Measurements from ENCODE around the gene APLF. TPM values are rescaled to one million over a fixed set of nuclear protein-coding genes. Genes with fewer than 3 reads are reported as not detected.
"Not testable (repeated sequence)": the region's sequence is repeated elsewhere in the genome, so short reads cannot be mapped to it uniquely, and the experiment has no call there.

The APLF gene
- total RNA-seq, 1 donor from 2014 or later, result 10.0 TPM

- DNase-seq, result peak; percentile 72
Measured at GRCh38 chr2:68441179-68441993, 26.0 kb upstream of the APLF start.

DNA sequence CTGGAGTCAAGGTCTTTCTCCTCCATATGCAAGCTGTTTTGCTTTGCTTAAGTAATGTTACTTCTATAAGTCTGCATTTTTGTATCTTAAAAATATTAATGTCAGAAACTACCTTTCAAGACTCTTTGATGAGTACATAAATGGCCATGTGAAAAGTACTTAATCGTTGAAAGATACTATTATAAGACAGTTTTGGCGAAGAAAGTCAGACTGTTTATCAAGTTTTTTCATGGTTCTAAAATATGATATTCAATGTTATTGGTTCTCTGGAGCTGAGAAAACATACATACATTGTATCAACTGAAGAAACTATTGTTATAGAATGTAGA, 25.4 kb upstream of the APLF start:
- DNase-seq, result no peak

- not testable (repeated sequence) for DNase-seq
Measured at GRCh38 chr2:68446425-68446824, 21.0 kb upstream of the APLF start.

- DNase-seq, result no peak
Measured at GRCh38 chr2:68447118-68447517, 20.3 kb upstream of the APLF start.

GRCh38 chr2:68448671-68449653, 18.4 kb upstream of the APLF start:
- DNase-seq, result no peak

GRCh38 chr2:68452158-68452900, 15.1 kb upstream of the APLF start:
- DNase-seq, result no peak

DNA sequence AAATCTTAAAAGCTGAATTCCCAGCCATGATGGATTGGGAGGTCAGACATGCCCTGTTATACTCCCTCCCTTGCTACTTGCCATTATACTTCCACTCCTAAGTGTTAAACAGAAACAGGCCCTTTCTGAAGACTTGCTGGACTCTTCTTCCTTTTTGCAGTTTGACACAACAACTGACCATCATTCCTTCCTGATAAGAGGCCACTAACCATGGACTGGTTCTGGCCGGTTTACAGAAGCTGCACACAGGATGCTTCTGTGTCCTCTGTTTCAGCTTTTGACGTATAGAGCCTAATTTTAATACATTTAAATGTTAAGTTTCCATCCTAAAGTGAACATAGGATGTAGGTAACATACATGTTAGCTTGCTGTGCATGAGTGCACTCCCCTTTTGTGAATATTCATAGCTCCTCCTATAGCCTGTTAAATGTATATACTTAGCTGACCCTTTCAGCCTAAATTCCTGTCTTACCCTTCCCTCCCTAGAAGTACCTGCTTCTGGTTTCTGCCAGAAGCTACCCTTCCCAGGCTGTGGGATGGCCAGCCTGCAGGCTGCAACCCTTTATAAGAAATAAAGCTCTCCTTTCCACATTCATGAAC, 13.5 kb upstream of the APLF start:
- DNase-seq, result no peak

GRCh38 chr2:68454719-68455118, 12.7 kb upstream of the APLF start:
- DNase-seq, result no peak

GRCh38 chr2:68456198-68456597, 11.2 kb upstream of the APLF start:
- no peak for DNase-seq

DNA sequence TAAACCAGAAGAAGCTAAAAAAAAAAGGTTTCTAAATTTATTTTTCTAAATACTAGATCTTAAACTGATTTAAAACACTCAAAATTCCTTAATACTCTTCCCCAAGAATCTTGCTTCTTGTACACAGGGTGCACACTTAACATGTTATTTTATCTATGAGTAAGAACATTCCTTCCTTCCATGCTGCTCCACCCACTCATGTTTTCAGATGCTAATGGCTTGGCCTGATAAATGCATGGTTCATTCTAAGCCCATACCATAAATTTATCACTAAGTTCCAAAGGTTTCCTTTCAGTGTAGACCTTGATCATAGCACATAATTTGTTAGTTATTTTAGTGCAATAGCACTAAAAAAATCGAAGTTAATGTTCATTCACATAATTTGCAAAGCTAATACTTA, 8.4 kb upstream of the APLF start:
- no peak for DNase-seq

GRCh38 chr2:68463287-68463877, 4.0 kb upstream of the APLF start:
- peak; percentile 22 for DNase-seq

- DNase-seq, result no peak
Measured at GRCh38 chr2:68464651-68465050, 2.7 kb upstream of the APLF start.

GRCh38 chr2:68465081-68465916, 2.1 kb upstream of the APLF start:
- peak; percentile 30 for DNase-seq

GRCh38 chr2:68466361-68466777, 1.0 kb upstream of the APLF start:
- DNase-seq, result no peak

DNA sequence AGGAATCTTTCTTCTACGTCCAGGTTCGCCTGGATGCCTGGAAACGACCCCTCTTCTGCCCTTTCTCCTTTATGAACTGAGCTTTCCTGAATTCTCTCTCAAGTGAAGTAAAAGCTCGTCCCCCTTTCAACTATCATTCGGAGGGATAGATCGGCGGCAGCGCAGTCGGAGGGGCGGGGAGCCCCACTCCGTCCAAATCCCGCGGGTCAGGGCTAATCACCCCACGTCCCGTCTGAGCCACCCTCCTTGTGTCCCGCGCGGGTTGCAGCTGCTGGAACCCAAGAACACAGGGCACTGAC, 658 bp upstream of the APLF start:
- DNase-seq, result no peak

DNA sequence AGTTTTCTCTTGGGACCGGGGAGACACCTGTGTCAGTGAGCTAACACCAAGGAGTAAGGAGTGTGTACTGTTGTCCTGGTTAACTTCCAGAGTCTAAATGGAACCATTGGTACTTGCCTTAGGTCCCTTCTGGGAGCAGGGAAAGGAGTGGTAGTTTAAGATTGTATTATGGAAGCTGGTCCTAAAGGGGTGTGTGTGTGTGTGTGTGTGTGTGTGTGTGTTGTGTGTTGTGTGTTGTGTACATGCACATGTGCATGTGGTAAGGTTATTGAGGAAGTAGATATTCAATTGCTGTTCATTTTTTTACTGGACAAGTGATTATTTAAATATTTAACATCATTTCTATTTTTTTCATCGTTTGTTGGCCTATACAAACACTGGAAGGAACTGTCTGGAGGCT, 1.4 kb downstream of the APLF start:
- DNase-seq, result no peak

DNA sequence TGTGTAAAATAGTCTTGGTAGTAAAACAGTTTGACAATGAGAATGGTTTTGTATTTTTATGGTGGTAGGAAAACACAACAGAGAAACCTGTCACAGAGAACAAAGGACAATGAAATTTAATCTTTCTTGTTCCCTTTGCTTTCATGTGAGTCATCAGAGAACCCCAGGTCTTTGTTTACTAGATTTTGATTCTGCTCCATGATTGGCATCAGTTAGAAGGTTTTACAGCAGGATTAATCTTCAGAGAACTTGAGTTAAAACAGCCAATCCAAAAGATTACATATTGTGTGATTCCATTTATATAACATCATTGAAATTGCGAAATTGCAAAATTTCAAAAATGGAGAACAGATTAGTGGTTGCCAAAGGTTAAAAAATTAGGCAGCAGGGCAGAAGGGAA, 2.5 kb downstream of the APLF start:
- DNase-seq, result no peak

- no peak for DNase-seq
Measured at GRCh38 chr2:68471385-68471784, 4.0 kb downstream of the APLF start.

DNA sequence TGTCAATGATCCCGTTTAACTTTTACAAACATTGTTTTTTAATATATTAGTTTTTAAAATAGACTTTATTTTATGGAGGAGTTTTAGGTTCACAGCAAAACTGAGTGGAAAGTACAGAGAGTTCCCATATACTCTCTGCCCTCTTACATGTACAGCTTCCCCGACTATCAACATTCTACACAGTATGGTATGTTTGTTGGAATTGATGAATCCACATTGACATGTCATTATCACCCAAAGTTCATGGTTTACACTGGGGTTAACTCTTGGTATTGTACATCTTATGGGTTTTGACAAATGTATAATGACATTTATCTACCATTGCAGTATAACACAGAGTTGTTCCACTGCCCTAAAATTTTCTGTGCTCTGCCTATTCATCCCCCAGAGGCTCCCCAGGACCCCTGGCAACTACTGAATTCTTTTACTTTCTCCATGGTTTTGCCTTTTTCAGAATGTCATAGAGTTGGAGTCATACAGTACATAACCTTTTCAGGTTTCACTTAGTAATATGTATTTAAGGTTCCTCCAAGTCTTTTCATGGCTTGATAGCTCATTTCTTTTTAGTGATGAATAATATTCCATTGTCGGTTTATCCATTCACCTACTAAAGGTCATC, 5.5 kb downstream of the APLF start:
- DNase-seq, result no peak

DNA sequence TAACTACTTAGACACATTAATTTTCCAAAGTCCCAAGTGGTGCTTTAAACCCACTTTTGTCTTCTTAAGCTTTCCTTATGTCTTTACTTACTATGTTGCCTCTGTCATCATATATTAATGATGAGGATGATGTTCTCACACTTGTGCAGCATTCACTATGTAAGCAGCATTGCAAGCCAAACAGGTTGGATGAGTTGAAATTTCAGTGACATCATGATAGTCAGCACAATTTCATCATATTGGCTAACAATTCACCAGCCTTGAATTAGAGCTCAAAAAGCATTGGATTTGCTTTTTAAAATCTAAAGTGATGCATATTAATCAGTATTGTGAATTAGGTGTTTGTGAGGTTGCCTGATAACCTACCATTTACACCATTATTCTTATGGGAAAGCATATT, 7.7 kb downstream of the APLF start:
- no peak for DNase-seq

DNA sequence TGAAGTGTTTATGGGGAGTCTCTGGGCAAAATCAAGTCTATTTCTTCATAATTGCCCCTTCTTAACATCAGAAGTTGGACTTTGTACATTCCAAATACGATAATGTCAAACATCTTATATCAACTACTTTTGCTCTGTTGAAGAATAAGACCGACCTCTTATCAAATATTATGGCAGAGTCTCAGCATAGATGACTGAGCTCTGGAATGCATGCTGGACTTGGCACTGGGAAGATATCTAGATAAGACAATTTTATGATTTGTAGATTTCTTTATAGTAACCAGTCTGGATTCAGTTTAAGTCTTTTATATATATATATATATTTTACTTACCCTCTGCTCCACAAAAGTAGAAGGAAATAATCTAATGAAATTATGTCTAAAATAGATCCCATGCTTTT, 8.2 kb downstream of the APLF start:
- no peak for DNase-seq

All from skin of body (tissue), 2 donors.